GM18511 (cell line): ENCODE results near the gene MEGF10.
A peak's percentile ranks its signal among the peaks of the same experiment; 100 is the strongest.

Experiments
- ATAC-seq: cut with Tn5 transposase; IDR thresholded peaks from one replicate; pipeline ENCODE4 v1.9.1; 2021; ENCODE audit warnings: mild to moderate bottlenecking, moderate library complexity; ENCODE audit not compliant: unreplicated experiment

MEGF10 gene

GRCh38 chr5:127363403-127363802 is 72.8 kb downstream of the MEGF10 start:
- ATAC-seq, result no peak

DNA sequence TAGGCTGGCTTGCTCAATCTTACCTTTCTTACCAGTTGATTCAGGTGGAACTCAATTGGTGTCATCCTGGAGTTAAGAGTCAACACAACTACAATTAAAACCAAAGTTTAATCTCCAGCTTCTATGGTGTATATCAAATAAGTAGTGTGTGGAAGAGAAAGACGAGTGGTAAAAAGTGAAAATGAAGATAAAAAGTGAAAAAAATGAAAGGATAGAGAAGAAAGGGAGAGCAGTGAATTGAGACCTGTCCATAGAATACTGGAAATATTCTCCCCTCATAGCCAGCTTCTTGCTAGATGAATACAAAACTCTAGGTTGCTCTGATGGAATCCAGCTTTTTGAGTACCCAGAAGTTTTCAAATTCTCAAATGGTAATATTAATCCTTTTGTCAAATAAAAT is 76.4 kb downstream of the MEGF10 start:
- ATAC-seq, result no peak

DNA sequence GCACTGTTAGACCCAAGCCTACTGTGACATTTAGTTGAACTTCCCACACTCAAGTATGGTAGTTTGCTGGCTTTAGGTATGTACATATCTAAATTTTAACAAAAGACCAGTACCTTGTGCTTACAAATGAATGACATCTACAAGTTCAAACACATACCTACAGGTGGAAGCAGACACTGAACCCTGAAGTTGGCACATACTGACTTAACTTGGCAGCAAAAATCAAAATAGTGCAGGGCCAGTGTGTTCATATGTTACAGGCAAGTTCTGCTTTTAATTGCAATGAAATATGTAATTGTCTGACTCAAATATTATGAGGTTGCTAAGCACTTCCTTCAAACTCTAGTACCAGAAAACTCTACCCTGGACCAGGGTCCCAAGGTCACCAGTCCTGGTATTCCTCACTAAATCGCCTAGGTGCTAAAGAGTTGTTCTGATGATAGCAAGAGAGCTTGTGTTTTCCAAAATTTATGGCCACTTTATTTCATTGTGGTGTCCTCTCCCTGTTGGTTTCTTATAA is 77.4 kb downstream of the MEGF10 start:
- ATAC-seq, result no peak

DNA sequence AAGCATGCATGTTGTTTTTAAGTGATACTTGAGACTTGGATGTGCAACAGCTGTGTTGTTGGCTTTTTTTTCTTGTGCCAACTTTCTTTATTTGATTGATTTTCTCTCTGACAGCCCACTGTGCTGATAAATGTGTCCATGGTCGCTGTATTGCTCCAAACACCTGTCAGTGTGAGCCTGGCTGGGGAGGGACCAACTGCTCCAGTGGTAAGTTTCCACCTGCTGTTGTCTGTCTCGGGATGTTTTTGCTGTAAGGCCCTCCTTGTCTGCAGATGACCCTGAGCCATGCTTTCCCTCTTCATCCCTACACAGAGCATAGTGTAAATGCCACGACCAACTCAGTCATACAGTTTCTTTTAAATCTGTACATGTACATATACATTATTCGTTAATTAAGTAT is 79.2 kb downstream of the MEGF10 start:
- no peak for ATAC-seq

GRCh38 chr5:127370631-127371030 is 80.0 kb downstream of the MEGF10 start:
- ATAC-seq, result no peak

- ATAC-seq, result no peak
These were observed 83.4 kb downstream of the MEGF10 start for GRCh38 chr5:127373858-127374491.

- no peak for ATAC-seq
These were observed 84.5 kb downstream of the MEGF10 start for GRCh38 chr5:127375124-127375523.

DNA sequence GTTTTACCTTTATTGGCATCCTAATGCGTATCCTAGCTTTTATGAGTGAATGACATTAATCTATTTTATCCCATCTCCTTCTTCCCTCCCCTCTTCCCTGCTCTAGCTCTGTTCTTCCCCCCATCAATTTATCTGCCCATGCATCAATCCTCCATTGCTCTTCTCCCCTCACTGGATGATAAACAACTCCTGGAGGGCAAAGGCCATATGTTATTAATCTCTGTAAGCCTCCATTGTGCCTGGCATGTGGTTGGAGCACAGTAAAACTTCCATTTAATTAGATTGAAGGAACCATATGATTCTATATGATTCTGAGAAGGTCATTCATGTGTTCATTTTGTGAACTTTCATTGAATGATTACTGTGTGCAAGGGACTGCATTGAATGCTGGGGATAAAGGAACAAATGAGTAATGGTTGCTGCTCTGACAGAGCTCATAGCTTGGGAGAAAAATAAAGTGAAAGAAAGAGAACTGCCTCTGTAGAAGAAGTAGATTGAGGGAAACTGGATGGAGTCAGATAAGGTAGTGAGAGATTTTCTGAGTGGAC is 85.0 kb downstream of the MEGF10 start:
- ATAC-seq, result no peak

- no peak for ATAC-seq
These were observed 87.1 kb downstream of the MEGF10 start for GRCh38 chr5:127377651-127378050.

- no peak for ATAC-seq
These were observed 95.3 kb downstream of the MEGF10 start for GRCh38 chr5:127385936-127386335.

DNA sequence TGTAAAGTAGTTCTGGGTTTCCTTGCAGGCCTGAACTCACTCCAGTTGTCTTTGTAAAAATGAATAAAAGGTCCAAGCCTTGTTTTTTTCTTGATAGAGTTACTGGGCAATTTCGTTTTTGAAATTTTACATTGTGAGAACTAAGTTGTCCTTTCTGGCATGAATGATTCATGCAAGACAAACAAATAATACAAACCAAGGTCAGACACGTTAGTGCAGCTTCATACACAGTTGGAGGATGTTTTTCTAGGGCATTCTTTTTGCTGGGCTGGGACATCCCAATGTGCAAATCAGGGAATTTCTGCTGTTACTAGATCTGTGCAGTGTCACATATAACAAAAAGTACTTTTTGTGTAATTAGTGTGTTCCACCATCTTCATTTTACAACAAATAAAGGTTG is 96.0 kb downstream of the MEGF10 start:
- no peak for ATAC-seq

GRCh38 chr5:127389601-127390000 is 99.0 kb downstream of the MEGF10 start:
- ATAC-seq, result no peak

- peak; percentile 79 for ATAC-seq
These were observed 102.2 kb downstream of the MEGF10 start for GRCh38 chr5:127392762-127393161.

GRCh38 chr5:127396490-127397155 is 106.0 kb downstream of the MEGF10 start:
- ATAC-seq, result no peak

DNA sequence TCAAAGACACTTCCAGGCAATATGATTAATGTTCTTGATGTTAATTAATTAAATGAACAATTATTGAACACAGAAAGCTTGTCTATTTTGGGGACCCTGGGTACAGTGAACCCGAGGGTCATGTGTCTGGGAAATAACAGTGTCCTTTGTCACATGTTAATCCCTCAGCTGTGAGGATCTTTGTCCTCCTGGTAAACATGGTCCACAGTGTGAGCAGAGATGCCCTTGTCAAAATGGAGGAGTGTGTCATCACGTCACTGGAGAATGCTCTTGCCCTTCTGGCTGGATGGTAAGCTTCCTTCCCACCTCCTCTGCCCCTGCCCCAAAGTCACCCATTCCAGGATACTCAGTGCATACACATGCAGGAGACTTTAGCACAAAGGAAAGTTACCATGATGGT is 107.9 kb downstream of the MEGF10 start:
- ATAC-seq, result no peak

GRCh38 chr5:127399068-127399467 is 108.5 kb downstream of the MEGF10 start:
- ATAC-seq, result no peak

GRCh38 chr5:127400539-127400938 is 109.9 kb downstream of the MEGF10 start:
- peak; percentile 45 for ATAC-seq

DNA sequence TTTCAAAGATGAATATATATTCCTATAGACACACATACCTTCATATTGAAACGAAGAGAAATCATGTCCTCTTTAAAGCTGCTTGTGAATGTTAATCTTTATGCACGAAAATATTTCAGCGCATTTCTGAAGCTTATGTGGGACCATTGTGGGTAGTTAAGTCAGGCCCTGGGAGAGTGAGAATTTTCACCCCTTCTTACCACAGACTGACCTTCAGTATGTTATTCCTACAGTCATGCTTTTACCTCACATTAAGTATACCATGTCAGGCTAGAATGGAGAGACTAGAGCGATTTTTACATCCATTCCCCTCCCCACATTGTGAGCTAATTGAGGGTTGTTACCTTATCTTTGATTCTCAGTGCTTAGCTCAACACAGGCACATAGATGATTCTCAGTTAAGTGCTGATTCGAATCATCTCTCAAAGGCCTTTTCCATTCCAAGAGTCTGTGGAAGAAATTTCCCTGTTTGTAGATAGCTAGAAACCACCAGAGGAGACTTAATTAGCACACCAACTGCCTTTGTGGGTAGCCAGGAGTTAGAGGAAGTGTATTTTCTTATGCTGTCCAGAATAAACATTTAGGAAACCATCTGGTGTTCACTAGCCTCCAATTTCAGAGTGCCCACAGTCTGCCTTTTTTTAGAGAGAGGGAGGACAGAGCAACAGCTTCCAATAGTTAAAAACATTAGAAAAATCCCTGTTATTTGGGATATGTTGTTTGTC is 110.5 kb downstream of the MEGF10 start:
- ATAC-seq, result peak; percentile 13

GRCh38 chr5:127402361-127402760 is 111.8 kb downstream of the MEGF10 start:
- ATAC-seq, result no peak

DNA sequence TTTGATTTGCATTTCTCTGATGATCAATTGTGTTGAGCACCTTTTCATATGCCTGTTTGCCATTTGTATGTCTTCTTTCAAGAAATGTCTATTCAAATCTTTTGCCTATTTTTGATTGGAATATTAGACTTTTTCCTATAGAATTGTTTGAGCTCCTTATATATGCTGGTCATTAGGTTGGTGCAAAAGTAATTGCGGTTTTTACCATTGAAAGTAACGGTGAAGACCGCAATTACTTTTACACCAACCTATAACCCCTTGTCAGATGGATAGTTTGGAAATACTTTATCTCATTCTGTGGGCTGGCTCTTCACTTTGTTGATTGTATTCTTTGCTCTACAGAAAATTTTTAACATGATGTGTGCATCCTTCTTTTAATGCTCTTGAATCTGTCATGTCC is 113.6 kb downstream of the MEGF10 start:
- ATAC-seq, result no peak

- ATAC-seq, result no peak
These were observed 115.9 kb downstream of the MEGF10 start for GRCh38 chr5:127406326-127407121.
